ENCODE results near the gene PRDM13.
A peak's percentile ranks its signal among the peaks of the same experiment; 100 is the strongest.
"Not testable (repeated sequence)": the region's sequence is repeated elsewhere in the genome, so short reads cannot be mapped to it uniquely, and the experiment has no call there.

PRDM13 gene

DNA sequence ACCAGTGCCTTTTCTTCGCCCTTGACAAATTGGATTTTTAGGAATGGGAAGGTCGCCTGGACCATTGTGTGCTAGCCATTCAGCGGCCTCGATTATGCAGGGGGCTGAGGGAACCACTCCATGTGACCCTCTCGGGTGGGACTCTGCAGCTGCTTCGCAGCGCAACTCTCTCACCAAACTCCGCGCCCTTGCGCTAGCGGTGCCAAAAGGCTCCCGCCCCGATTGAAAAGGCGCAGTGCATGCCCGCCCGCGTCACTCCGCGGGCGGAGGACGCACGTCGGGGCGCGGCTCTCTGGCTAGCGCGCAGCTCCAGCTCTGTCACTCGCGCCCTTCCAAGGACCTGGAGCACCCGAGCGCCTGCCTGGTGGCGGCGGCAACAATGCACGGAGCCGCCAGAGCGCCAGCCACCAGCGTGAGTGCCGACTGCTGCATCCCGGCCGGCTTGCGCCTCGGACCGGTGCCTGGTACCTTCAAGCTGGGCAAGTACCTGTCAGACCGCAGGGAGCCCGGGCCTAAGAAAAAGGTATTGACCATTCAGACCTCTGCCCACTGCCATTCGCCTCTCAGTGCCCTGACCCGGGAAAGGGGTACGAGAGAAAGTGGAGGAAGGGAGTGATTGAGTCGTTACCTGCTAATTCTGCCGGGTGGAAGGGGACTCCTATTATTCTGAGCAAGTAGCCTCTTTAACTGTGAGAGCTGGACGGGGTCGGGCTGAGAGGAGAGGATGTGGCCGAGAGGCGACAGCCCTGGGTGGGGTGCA lies at the start of gene PRDM13:
TSS of gene PRDM13 (plus strand) at position 178 of the 760 bp plus-strand sequence. CDS start at position 380, 202 bp downstream.
- no peak for DNase-seq

DNA sequence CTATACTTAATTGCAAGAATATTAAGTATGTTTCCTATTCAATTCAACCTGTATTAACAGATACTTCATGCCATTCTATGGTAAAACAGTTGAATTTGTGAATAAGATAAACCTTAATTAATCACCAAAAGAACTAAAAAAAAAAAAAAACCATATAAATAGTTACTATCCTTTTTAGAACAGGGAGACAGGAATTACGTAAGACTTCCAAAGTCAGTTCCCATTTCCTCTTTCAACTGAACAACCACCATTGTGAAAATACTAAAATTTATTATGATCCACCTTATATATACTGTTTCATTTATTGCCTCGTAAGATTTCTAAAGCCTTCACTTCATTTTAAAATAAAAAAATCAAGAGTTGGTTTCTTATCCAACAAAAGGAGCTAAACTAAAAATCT lies 47.6 kb upstream of the PRDM13 start:
- DNase-seq, result no peak

DNA sequence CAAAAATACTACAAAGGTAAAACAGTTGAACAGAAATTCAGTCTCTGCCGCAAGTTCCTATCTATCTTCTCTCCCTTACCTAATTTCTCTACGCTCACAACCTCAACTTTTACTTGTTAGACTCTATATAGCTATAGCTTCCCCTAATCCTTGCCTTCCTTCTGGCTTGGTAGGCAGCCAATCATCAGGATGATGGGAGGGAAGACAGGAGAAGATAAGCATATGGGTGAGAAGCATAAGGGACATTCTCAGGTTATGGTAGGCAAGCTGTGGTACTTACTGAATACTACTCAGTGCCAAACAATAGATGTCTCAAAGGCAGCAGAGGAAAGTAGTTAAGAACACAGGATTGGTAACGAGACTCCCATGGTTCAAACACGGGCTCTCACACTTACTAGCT lies 46.0 kb upstream of the PRDM13 start:
- DNase-seq, result no peak

DNA sequence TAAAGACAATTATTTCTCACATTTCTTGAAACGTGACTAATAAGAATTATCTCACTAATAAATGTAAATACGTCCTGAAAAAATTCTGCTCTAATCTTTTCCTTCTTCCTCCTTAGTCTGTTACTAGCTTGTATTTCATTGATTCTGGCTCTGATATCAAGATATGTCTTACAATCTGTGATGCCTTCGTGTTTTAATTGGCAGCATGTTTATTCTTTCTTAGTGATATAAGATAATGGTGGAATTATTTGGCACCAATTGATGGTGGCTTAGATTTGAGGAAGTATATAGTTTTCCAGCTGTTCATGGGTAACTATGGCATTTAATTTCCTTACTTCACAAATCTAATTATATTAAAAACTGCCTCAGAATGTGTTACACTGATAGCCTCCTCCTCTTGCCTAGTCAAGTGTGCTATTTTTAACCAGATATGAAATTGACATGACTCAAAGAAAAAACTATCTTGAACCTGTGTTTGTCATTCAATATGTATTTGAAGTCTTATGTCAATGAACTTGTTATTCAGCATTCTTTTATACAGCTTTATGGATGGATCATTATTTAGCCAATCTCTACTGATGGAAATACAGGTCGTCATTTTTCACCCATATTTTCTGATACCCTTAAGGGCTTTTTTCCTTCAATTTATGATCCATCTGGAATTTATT lies 43.4 kb upstream of the PRDM13 start:
- no peak for DNase-seq

DNA sequence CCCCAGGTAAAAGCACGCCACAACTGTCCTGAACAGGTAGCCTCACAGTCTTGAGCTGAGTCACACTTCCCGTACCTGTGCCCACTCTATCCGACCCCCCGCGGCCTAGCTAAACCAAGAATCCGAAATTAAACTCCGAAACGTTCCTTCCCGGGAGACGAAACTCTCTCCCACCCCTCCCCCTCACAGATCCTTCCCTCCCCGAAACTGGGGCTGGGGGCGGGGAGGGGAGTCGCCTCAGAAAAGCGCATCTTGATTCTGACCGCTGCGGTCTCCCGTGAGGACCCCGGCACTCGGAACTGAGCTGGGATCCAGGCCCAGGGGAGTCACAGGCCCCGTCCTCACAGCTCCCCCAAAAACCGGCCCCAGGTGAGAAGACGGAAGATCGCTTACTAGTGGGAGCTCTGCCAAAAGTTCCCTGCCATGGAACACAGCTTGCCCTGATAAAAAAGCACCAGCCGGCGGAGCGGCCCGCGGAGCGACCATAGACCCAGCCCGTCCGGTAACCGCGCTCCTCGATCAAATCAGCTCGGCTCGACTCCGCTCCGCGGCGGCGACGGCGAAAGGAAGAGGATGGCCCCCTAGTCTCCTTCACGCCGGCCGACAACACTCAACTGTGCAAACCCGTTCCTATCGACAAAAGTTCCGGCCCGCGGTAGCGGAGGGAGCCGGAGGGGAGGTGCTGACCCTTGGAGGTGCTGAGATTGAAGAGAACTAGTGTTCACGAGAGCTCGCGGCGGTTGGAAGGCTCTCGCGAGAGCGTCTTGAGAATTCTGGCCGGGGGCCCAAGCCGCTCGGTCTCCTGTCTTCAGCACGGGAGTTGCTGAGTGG lies 38.3 kb upstream of the PRDM13 start, which contains the start of gene CCNC:
TSS of gene CCNC (minus strand) at position 558 of the 831 bp plus-strand sequence. CDS start at position 425, 133 bp downstream.
- DNase-seq, result peak; percentile 78 to 85 (median 82)

DNA sequence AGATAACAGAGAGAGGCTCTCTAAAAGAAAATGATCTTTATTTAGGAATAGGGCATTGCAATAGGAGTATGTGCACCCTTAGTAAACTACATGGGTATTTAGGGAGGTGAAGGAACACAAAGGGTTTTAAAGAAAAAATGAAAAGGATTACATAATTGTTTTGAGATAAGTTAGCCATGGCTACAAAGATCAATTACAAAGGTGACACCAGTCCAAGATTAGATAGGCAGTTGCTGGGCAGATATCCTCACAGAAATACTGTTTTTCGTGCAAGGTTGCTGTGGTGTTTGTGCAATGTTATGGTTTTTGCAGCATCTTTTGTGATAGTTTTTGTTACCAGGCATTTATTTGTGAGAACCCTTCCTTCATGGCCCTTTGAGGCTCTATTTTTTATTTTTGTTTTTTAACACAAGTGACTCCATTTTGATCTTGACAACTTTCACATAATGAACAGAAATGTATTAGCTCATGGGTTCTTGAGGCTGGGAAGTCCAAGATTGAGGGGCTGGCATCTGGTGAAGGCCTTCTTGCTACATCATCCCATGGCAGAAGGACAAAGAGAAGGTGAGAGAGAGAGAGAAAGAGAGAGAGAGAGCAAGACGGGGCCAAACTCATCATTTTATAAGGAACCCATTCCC lies 32.5 kb upstream of the PRDM13 start:
- DNase-seq, result no peak

DNA sequence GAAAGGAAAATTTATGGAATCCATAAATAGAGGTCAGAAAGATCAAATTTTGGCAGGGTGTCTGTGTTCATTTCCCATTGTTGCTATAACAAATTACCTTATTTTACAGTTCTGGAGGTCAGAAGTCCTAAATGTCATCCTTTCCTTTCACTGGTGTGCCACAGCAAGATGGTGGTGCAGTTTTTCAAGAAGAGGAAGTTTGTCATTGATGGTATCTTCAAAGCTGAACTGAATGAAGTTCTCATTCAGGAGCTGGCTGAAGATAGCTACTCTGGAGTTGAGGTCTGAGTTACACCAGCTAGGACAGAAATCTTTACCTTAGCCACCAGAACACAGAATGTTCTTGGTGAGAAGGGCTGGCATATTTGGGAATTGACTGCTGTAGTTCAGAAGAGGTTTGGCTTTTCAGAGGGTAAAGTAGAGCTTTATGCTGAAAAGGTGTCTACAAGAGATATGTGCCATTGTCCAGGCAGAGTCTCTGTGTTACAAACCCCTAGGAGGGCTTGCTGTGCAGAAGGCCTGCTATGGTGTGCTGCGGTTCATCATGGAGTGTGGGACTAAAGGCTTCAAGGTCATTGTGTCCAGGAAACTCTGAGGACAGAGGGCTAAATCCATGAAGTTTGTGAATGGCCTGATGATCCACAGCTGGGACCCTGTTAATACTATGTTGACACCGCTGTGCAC lies 30.9 kb upstream of the PRDM13 start:
- DNase-seq, result no peak

DNA sequence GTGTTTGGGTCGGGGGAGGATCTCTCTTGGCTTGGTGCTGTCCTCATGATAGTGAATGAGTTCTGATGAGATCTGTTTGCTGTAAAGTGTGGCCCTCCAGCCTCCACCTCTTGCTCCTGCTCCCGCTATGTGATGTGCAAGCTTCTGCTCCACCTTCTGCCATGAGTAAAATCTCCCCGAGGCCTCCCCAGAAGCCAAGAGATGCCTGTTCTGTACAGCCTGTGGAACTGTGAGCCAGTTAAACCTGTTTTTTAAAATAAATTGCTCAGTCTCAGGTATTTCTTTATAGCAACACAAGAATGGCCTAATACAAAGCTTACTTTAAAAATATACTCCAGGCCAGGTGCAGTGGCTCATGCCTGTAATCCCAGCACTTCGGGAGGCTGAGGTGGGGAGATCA lies 26.9 kb upstream of the PRDM13 start:
- DNase-seq, result no peak

DNA sequence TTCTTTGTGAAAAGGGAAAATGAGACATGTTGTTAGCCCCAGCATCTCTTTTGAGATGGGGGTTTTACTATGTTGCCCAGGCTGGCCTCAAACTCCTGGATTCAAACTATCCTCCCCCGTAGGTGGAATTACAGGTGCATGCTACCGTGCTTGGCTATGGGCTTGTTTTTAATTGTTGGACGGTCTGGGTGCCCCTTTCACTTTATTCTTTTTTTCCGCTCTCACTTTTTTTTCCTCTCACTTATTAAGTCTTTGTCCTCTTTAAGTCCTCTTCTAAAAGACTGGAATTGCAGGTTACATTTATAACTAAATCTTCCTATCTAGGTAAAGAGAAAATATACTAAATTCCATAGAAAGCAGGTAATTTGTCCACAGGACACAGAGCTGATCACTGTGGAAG lies 18.8 kb upstream of the PRDM13 start:
- DNase-seq, result no peak

DNA sequence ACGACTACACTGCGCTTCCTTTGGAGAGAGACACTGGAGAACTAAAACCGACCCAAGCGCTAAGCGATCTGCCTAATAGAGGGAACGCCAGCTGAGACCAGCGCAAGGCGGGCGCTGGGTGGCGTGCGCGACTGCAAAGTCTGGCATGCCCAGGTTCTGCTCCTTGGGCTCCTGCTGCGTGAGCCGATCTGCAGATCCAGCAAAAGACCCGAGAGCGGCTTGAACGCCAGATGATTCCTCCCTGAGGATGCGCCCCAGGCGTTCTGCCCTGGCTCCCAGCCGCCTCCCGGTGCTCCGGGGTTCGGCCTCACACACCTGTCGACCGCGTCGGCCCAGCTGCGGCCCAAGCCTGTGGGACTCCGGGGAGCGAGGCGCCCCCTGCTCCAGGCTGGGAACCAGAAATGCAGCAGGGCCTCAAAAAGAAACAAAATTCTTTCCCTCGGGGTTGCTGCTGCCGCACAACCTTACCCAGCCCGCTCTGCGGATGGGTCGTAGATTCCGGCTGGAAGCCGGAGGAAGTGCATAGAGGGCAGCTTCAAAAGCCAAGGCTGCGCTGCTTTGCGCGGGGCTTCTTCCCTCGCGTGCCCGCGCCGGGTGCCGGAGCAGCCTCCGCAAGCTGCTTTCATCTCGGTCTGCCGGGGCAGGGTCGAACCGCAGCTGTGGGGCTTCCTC lies 17.9 kb upstream of the PRDM13 start:
- DNase-seq, result peak in 2 of 4 experiments; percentile 13 to 25

DNA sequence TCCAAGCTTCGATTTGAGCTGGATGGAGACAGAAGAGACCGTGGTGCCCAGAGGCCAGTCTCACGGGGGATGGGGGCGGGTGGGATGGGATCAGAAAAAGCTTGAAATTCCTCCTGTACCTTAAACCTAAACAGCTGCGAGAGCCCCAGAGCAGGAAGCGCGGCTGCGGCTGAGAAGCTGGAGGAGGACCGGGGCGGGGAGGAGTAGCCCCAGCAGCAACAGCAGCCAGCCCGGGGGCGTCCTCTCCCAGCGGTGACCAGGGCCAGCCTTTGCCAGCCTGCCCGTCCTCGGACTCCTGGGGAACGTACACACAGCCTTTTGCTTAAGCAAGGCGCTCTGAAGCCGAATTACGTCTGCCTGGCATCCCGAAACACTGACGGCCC lies 17.4 kb upstream of the PRDM13 start:
- no peak for DNase-seq

DNA sequence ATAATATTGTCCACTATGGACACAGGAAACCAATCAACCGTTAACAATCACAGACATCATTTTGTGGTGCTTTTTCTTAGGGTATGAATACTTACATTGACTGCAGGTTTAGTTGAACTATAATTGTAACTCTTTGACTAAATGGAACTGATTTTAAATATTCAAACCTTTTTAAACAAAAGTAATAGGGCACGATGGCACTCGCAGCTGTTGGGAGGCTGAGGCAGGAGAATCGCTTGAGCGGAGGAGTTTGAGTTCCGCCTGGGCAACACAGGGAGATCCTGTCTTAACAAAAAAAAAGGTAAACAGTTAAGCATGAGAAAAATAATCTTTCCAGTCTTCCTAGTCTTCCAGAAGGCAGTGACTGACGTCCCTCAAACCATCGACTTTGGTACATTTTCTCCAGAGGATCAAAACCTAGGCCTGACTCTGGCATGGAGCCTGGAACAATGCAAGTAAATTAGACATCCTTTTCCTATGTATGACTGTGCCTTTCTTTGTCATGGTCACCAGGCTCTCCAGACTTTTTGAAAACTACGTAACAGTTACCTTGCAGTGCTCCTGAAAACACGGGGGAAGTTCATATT lies 16.6 kb upstream of the PRDM13 start:
- DNase-seq, result no peak

DNA sequence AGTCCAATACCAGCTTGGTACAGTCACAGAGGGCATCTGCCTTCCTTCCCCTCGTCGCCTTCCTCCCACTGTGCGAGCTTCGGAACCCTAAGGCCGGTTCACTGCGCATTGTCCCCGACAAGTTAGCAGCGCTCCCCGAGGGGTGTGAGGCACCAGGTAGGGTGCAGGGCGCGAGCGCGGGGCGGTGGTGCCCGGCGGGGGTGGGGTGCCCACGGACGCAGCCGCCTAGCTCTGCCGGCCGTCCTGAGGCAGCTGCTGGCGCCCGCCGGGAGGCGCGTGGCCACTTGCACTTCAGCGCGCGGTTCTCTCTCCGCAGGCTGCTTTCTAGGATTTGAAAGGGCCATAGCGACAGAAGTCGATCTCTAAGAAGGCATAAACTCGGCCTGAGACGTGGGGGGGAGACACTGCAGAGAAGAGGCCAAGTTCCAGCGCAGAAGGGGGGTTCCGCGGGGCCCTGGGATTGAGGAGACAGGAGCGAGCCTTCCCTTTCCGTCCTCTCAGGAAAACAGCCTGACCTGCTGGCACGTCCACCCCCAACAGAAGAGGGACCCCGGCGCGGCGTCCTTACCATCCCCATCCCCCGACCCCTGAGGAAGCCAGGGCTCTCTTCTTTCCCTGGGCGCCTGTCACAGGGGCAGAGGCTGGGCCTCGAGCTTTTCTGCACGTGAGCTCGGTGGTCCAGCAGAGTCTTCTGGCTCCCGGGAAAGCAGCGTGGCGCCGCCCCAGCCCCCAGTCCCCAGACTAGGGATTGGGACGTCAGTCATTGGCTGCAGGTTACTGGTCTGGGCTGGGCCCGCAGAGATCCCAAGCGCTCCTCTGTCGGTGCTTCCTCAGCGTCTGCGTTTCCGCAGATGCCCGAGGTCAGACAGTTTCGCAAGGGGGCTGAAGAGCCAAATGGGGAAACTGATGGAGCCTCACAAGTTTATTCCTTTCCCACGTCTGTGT lies 15.6 kb upstream of the PRDM13 start:
- DNase-seq, result no peak

DNA sequence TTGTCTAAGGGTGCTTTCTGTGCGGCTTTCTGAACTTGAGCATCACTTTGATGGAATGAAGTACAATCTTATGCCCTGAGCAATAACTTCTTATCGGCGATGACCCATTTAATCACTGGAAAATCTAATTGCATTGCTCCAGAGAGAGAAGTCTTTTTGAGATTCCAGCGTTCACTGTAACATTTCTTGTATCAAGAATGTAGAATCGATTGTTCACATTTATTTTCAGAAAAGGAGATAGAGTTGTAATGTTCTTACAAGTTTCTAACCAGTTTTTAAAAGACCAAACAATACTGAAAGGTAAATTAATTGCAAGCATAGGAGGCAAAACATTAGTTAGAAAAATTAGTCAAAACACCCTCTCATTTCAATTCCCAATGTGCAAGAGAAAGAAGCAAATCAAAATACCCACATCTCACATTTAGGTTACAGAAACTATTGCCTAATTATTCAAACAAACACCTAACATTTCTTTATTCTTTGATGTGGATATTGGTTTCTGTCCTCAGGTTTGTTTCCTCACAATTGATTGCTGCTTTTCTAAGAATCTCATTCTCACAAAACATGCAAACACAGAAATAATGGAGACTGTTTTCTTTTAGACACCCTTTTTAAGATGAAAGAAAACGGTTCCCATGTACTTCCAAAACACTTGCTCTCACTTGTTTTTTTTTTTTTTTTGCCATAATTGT lies 14.8 kb upstream of the PRDM13 start:
- no peak for DNase-seq

DNA sequence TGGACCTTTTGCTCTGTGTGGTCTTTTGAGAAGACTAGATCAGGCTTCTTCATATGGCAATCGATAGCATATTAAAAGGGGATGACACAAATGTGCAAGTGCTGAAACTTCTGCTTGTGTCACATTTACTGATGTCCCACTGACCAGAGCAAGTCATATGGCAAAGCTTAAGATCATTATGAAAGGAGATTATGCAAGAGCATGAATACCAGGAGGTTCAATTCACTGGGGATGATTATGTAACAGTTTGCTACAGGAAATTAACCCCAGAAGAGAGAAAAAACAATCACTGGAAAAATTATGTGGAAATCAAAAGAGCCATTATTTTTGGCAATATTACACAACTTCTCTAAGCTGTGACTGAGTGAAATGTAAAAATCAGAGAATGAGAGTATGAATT lies 13.7 kb upstream of the PRDM13 start:
- DNase-seq, result no peak

DNA sequence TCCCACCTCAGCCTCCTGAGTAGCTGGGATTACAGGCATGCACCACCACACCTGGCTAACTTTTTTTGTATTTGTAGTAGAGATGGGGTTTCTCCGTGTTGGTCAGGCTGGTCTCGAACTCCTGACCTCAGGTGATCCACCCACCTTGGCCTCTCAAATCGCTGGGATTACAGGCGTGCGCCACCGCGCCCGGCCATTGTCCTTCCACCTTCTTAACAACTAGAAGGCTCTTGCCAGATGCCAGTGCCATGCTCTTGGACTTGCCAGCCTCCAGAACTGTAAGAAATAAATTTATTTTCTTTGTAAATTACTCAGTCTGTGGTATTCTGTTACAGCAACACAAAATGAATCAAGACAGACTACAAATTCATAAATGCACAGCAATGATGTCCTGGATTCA lies 11.9 kb upstream of the PRDM13 start:
- DNase-seq, result not testable (repeated sequence)

DNA sequence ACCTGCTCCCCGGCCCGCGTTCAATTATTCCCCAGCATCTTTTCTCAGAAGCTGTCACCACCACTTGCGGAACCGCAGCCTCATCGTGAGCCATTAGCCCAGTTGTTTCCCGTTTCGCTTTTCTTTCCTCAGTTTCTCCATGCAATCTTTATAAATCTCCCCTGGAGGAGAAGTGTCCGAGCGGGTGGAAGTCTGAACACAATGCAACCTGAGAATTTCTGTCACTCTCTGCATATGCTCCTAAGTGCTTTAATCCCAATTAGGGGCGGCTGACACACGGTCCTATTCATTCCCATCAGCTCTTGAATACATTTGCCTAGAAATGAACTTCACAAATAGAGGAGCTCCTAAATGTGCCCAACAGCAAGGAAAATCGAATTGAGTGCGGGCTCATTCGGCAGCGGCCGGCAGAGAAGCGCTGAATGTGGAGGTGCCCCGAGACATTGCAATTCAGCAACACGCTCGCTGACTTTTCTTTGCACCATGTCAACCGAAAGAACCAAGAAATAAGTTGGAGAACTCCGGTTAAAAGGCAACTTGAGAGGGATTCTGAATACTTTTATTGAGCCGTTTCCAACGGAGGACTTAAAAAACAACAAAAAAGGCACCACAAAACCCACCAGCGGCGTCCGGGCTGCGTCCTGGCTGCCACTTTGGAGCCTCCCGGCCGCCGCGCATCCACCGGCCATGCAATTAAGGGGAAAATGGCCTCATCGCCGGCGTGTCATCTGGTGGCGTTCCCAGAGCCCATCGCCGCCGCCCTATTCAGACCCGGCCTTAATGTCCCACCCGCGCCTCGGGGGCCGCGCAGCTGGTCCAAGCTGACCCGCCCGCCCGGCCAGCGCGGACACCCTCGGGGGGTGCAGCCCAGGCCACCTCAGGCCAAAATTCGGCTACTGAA lies 3.9 kb upstream of the PRDM13 start:
- no peak for DNase-seq

DNA sequence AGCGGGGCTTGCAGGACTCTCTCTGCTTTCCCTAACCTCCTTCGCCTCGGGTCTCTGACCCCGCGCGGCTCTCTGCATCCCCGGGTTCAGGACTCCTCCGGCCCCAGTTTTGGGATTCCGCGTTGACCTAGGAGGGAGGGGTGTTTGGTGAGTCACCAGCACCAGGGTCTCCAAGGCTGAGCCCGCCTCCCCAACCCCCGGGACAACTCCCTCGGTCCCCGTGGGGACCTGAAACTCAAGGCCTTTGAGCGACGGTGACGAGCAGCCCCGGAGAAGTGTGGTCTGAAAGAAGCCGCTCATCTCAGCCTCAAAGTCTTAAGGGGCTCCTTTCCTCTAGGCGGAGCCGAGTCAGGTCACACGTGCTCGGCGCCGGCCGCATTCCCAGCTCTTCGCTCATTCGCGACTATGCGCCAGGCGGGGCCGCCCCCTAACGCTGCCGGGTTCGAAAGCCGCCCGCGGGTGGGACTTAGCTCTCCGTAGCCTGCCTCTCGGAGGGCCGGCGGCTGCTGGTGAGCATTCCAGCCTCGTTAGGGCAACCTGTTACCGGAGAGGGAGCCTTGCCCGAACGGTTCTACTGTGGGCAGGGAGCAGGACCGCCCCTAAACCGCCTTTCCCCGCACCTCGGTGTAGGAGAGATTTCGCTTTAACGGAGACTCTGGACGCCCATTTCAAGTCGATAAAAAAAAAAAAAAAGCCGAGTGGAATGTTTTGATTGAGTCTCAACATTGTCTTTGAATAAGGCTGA lies 3.0 kb upstream of the PRDM13 start:
- DNase-seq, result no peak

Measured in activated CD4-positive, CD25-positive, alpha-beta regulatory T cell (primary cell).